Common myeloid progenitor, CD34-positive (primary cell): Measurements from ENCODE around the gene PTX4.
"Not testable (repeated sequence)": the region's sequence is repeated elsewhere in the genome, so short reads cannot be mapped to it uniquely, and the experiment has no call there.

Experiments
- CTCF ChIA-PET: fragments of 350-600 bp; sonication (Branson Sonifier 250); formaldehyde crosslinking; loops from one replicate; lab custom pipeline; 2021; ENCODE audit warnings: antibody characterized with exemption; lab: Charles Lee
- POLR2A ChIA-PET: fragments of 350-600 bp; sonication (Branson Sonifier 250); formaldehyde crosslinking; loops from one replicate; lab custom pipeline; 2021; ENCODE audit warnings: antibody characterized with exemption; lab: Charles Lee
- DNase-seq, 3 donors: peaks; one replicate each; pipeline versions ENCODE4 v3.0.0 to v3.0.0-alpha.2; 2013
- H3K27ac ChIP-seq, 2 experiments: 1 replicate in 1 of 2; 2 replicates in 1 of 2; pipeline ENCODE4 v1.7.0; 2013; ENCODE audit warnings: inconsistent platforms in 2 of 2, low read length in 2 of 2, mild to moderate bottlenecking in 2 of 2, low read depth in 1 of 2, moderate library complexity in 1 of 2; ENCODE audit not compliant: severe bottlenecking in 2 of 2, insufficient read depth in 1 of 2, poor library complexity in 1 of 2
- H3K27me3 ChIP-seq, 5 experiments: replicated peaks in 2 of 5; 1 replicate in 3 of 5; 2 replicates in 2 of 5; pipeline versions ENCODE4 v1.6.1 to v1.7.0; 2013; ENCODE audit warnings: low read length in 4 of 5, mild to moderate bottlenecking in 2 of 5, moderate library complexity in 2 of 5, inconsistent platforms in 1 of 5; ENCODE audit not compliant: insufficient read depth in 5 of 5, control insufficient read depth in 4 of 5
- H3K36me3 ChIP-seq, 4 experiments: 1 replicate in 2 of 4; 2 replicates in 2 of 4; pipeline versions ENCODE4 v1.6.1 to v1.7.0; 2013; ENCODE audit warnings: low read length in 3 of 4, control low read depth in 1 of 4, mild to moderate bottlenecking in 1 of 4; ENCODE audit not compliant: control insufficient read depth in 4 of 4, insufficient read depth in 4 of 4
- H3K4me1 ChIP-seq, 4 experiments: 1 replicate in 3 of 4; 2 replicates in 1 of 4; pipeline versions ENCODE4 v1.6.1 to v1.7.1; 2013; ENCODE audit warnings: low read length in 3 of 4, mild to moderate bottlenecking in 3 of 4, control low read depth in 1 of 4, inconsistent platforms in 1 of 4, moderate library complexity in 1 of 4; ENCODE audit not compliant: control insufficient read depth in 4 of 4, insufficient read depth in 4 of 4; ENCODE audit errors: control extremely low read depth in 1 of 4
- H3K4me3 ChIP-seq, 7 experiments: 1 replicate in 4 of 7; 2 replicates in 3 of 7; pipeline versions ENCODE4 v1.5.1 to v1.7.0; 2013; ENCODE audit warnings: mild to moderate bottlenecking in 7 of 7, low read length in 6 of 7, moderate library complexity in 6 of 7, inconsistent platforms in 2 of 7, low read depth in 2 of 7, control low read depth in 1 of 7; ENCODE audit not compliant: insufficient read depth in 4 of 7, control insufficient read depth in 1 of 7; ENCODE audit errors: extremely low read depth in 1 of 7
- H3K9me3 ChIP-seq, 5 experiments: 1 replicate in 4 of 5; 2 replicates in 1 of 5; pipeline versions ENCODE4 v1.6.1 to v1.7.1; 2013; ENCODE audit warnings: low read length in 4 of 5, mild to moderate bottlenecking in 2 of 5, inconsistent platforms in 1 of 5, low read depth in 1 of 5, moderate library complexity in 1 of 5; ENCODE audit not compliant: control insufficient read depth in 4 of 5, insufficient read depth in 2 of 5; ENCODE audit errors: control extremely low read depth in 1 of 5
- WGBS: methylation state at CpG from one replicate; pipeline ENCODE4 v1.1.5; 2013; ENCODE audit not compliant: insufficient coverage; 5-methylcytosine and 5-hydroxymethylcytosine counted together

PTX4 gene

DNA sequence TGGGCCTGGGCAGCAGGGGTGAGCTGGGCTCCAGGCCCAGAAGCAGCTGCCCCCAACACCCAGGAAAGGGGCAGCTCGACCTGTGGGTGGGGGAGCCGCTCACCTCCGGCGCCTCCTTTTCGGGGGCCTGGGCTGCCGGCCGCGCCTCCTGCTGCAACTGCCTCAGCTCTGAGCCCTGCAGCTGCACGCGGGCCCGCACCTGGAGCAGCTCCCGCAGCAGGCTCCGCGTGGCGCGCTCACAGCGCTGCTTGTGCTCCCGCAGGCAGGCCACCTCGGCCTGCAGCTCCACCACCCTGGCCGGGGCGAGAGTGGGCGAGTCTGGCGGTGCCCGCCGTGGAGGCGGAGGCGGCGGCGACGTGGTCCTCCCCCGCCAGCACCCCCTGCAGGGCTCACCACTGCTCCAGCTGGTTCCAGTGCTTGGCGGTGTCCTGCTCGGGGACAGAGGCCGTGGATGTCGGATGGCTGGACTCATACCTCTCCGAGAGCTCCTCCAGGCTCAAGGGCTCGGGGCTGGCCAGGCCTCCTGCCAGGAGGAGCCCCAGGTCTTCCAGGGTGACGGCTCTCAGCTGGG is 45.3 kb downstream of the PTX4 start:
- Histone ChIP-seq H3K27me3 (no peaks in the 10 kb centered on the region), H3K4me1 (no peaks in the 10 kb centered on the region), H3K27ac (no peak overlapping the region), H3K36me3 (peaks cover 2 to 33% (median 23%) of the 10 kb centered on the region in 4 experiments), H3K4me3 (no peak overlapping the region), H3K9me3 (no peaks in the 10 kb centered on the region)
- CTCF ChIA-PET: no interaction called here
- DNase-seq: no peak
- WGBS: 94% methylated on average over 35 of the region's 38 CpGs
- POLR2A ChIA-PET: no interaction called here

DNA sequence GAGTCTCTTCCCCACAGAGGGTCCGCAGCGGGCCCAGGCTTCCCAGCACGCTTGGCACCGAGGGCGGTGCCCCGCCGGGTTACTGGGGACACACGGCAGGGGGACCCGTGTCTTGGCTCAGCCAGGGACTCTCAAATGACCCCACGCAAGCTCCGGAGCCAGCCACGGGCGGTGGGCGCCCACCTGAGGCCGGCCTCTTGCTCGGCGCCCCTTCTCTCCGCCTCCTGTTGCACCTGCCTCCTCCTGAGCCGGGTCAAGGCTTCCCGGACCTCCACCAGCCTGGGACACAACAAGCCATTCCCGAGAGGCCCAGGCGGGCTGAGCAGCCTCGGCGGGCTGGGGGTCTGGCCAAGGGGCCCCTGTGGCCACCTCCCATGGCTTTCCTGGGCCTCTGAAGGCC is 46.0 kb downstream of the PTX4 start:
- Histone ChIP-seq H3K9me3 (no peaks in the 10 kb centered on the region), H3K4me3 (no peak overlapping the region), H3K27me3 (no peaks in the 10 kb centered on the region), H3K4me1 (no peaks in the 10 kb centered on the region), H3K36me3 (peaks cover 2 to 25% (median 16%) of the 10 kb centered on the region in 4 experiments), H3K27ac (no peak overlapping the region)
- 98% methylated on average over 20 of the region's 24 CpGs for WGBS
- no peak for DNase-seq
- POLR2A ChIA-PET: no interaction called here
- CTCF ChIA-PET: interaction anchor here (1.1 kb wide), 1 partner anchor 14 kb away, joined by 3 read pairs; no protein-coding TSS in a partner anchor

DNA sequence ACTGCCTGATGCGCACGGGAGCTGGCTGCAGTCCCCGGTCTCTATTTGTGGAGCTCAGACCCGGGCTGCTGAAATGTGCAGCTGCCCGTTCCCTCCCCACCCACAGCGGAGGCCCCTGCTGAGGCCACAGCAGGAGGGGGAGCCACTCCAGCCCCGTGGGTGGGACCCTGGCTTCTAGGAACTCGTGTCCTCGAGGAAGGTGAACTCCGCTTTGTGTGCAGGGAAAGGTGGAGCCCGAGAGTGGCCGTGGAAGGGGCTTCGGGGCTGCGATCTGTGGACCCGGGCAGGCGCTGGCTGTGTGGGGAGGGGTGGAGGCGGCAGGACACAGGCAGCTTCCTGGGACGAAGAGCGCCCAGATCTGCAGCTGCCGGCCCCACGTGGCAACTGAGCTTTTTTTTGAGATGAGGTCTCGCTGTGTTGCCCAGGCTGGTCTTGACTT is 47.3 kb downstream of the PTX4 start:
- H3K27ac ChIP-seq: no peak overlapping the region
- H3K36me3 ChIP-seq: peaks cover 2 to 14% (median 8%) of the 10 kb centered on the region in 4 experiments
- H3K4me3 ChIP-seq: no peak overlapping the region
- CTCF ChIA-PET: interaction anchor here (0.9 to 1.1 kb wide), 2 partner anchors 13 to 17 kb away, joined by 3 read pairs; no protein-coding TSS in a partner anchor
- no peaks in the 10 kb centered on the region for H3K9me3 ChIP-seq
- no peak for DNase-seq
- H3K27me3 ChIP-seq: no peaks in the 10 kb centered on the region
- POLR2A ChIA-PET: interaction anchor here (0.6 kb wide), 1 partner anchor 1623 kb away, joined by 5 read pairs; no protein-coding TSS in a partner anchor
- no peaks in the 10 kb centered on the region for H3K4me1 ChIP-seq
- 97% methylated on average over 21 of the region's 22 CpGs for WGBS

DNA sequence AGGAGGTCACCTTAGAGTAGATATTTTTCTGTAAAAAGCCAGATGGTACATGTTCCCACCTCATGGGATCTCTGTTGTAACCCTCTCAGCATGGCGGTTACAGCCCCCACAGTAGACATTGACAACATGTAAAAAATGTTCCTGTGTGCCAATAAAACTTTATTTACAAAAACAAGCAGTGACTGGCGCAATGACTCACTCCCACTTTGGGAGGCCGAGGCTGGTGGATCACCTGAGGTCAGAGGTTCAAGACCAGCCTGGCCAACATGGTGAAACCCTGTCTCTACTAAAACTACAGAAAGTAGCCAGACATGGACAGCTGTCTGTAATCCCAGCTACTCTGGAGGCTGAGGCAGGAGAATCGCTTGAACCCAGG is 49.1 kb downstream of the PTX4 start:
- H3K27me3 ChIP-seq, DNase-seq, H3K36me3 ChIP-seq, H3K4me3 ChIP-seq, H3K4me1 ChIP-seq, H3K27ac ChIP-seq, CTCF ChIA-PET, H3K9me3 ChIP-seq, POLR2A ChIA-PET: not testable (repeated sequence)
- 100% methylated on average over 4 of the region's 4 CpGs for WGBS

DNA sequence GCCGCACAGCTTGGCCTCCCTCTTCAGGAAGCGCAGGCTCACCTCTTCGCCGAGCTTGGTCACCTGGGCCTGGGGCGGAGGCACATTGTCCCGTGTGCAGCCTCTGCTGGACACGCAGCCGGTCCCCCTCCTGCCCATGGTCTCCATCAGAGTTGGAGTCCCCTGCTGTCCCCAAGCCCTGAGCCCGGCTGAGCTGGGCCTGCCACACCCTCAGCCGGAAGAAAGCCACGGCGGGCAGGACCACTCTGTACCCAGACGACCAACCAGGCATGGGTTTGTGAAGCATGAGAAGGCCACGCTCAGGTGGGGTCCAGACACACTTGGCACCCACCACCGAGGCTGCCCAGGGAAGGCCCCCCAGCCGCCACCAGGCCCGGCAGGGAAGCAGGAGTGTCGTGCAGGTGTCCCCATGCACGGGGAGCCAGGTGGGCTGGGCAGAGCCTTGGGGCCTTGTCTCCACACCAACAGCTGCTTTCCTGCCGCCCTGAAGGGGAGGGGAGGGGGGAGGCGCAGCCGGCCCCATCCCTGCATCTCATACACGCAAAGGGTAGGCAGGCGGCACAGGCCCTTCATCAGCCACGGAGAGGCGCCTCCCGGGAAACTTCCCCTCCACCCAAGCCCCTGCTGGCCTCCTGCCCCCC is 49.6 kb downstream of the PTX4 start:
- H3K36me3 ChIP-seq: peaks cover 0 to 2% (median 0%) of the 10 kb centered on the region in 4 experiments
- no peak for DNase-seq
- H3K27me3 ChIP-seq: no peaks in the 10 kb centered on the region
- CTCF ChIA-PET: no interaction called here
- H3K4me3 ChIP-seq: no peak overlapping the region
- H3K27ac ChIP-seq: no peak overlapping the region
- H3K4me1 ChIP-seq: no peaks in the 10 kb centered on the region
- no peaks in the 10 kb centered on the region for H3K9me3 ChIP-seq
- POLR2A ChIA-PET: no interaction called here
- 94% methylated on average over 20 of the region's 27 CpGs for WGBS

DNA sequence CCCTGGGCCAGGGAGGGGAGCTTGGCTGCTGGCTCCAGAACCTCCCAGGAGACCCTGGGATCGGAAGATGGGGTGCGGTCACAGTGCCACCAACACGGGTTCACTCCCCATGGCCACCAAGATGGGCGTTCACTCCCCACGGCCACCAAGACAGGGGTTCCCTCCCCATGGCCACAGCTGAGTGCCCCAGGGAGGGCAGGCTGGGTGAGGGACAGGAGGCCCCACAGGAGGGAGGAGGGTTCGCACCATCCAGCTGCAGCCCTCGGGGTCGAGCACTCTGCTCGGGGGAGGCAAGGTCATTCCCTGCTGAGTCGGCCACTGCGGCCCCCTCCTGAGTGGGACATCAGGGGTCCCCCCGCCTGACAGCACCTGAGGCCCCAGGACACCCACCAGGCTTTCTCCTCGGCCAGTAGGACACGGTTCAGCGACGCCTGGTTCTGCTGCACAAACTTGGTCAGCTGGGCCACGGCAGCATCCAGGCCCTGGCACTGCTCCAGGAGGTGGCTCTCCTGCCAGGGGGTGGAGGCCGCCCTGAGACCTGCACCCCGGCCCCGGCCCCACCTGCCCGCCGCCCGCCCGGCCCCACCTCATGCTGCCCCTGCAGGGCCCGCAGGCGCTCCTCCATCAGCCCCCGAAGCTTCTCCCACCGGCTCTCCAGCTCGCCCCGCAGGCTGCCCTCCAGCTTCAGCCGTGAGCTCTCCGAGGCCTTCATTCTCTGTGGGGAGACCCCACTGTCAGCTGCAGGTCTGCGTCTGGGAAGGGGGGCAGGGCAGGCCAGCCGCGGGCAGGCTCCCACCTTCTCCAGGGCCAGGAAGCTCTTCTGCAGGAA is 50.3 kb downstream of the PTX4 start:
- 95% methylated on average over 34 of the region's 35 CpGs for WGBS
- no peak for DNase-seq
- POLR2A ChIA-PET: interaction anchor here (0.8 kb wide), 1 partner anchor 17 kb away, joined by 3 read pairs; no protein-coding TSS in a partner anchor

More for the DNA sequence above, 50.3 kb downstream of the PTX4 start:
- Histone ChIP-seq H3K4me1 (peaks cover 0 to 7% (median 3%) of the 10 kb centered on the region in 4 experiments), H3K4me3 (no peak overlapping the region), H3K27ac (no peak overlapping the region), H3K9me3 (no peaks in the 10 kb centered on the region), H3K36me3 (peaks cover 0 to 2% (median 0%) of the 10 kb centered on the region in 4 experiments), H3K27me3 (no peaks in the 10 kb centered on the region)
- CTCF ChIA-PET: interaction anchor here (0.9 kb wide), 1 partner anchor 25 kb away, joined by 3 read pairs; no protein-coding TSS in a partner anchor
